ENCODE results near the gene ARSG. TPM values are rescaled to one million over a fixed set of nuclear protein-coding genes. Genes with fewer than 3 reads are reported as not detected.
A peak's percentile ranks its signal among the peaks of the same experiment; 100 is the strongest.
"Not testable (repeated sequence)": the region's sequence is repeated elsewhere in the genome, so short reads cannot be mapped to it uniquely, and the experiment has no call there.

ARSG gene
- polyA plus RNA-seq, 1 donor from 2014 or later: 16.9 TPM

- H3K79me2 ChIP-seq (replicated peaks; ENCODE audit: insufficient read depth, low read length): no peaks in the 10 kb centered on the region
- H3K9me2 ChIP-seq (ENCODE audit: insufficient read depth, low read length): no peaks in the 10 kb centered on the region
- H3K9ac ChIP-seq (ENCODE audit: low read length): no peak overlapping the region
- no peaks in the 10 kb centered on the region for H3F3A ChIP-seq (ENCODE audit: insufficient read depth, low read length, poor library complexity, severe bottlenecking)
- H2AFZ ChIP-seq (ENCODE audit: low read depth, low read length): no peak overlapping the region
- TF ChIP-seq CTCF (IDR thresholded peaks at IDR 0.05; ENCODE audit: poor library complexity, severe bottlenecking): no peak
- TF ChIP-seq, protein P1, sequence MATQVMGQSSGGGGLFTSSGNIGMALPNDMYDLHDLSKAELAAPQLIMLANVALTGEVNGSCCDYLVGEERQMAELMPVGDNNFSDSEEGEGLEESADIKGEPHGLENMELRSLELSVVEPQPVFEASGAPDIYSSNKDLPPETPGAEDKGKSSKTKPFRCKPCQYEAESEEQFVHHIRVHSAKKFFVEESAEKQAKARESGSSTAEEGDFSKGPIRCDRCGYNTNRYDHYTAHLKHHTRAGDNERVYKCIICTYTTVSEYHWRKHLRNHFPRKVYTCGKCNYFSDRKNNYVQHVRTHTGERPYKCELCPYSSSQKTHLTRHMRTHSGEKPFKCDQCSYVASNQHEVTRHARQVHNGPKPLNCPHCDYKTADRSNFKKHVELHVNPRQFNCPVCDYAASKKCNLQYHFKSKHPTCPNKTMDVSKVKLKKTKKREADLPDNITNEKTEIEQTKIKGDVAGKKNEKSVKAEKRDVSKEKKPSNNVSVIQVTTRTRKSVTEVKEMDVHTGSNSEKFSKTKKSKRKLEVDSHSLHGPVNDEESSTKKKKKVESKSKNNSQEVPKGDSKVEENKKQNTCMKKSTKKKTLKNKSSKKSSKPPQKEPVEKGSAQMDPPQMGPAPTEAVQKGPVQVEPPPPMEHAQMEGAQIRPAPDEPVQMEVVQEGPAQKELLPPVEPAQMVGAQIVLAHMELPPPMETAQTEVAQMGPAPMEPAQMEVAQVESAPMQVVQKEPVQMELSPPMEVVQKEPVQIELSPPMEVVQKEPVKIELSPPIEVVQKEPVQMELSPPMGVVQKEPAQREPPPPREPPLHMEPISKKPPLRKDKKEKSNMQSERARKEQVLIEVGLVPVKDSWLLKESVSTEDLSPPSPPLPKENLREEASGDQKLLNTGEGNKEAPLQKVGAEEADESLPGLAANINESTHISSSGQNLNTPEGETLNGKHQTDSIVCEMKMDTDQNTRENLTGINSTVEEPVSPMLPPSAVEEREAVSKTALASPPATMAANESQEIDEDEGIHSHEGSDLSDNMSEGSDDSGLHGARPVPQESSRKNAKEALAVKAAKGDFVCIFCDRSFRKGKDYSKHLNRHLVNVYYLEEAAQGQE (IDR thresholded peaks at IDR 0.05; ENCODE audit: borderline replicate concordance): no peak
- TF ChIP-seq TAF1 (IDR thresholded peaks at IDR 0.05; ENCODE audit: low read depth): no peak
- no peak for TF ChIP-seq SMC3 (conservative IDR thresholded peaks at IDR 0.05; ENCODE audit: poor library complexity)
- no peak for TF ChIP-seq POLR2AphosphoS5 (IDR thresholded peaks at IDR 0.05)
- TF ChIP-seq MXI1 (conservative IDR thresholded peaks at IDR 0.05; ENCODE audit: poor library complexity, severe bottlenecking): no peak
- TF ChIP-seq RAD21 (conservative IDR thresholded peaks at IDR 0.05): no peak
- no peak for TF ChIP-seq EZH2 (IDR thresholded peaks at IDR 0.05; ENCODE audit: borderline replicate concordance, insufficient read depth, low read length, poor library complexity, severe bottlenecking)
- TF ChIP-seq EP300 (conservative IDR thresholded peaks at IDR 0.05; ENCODE audit: poor library complexity, severe bottlenecking): no peak
- H3K27ac ChIP-seq (ENCODE audit: low read length): peak overlapping the region; percentile 86
- H3K4me3 ChIP-seq (ENCODE audit: low read length): peak overlapping the region; percentile 91
- no peaks in the 10 kb centered on the region for H4K20me1 ChIP-seq (ENCODE audit: insufficient read depth)
- no peaks in the 10 kb centered on the region for H3K9me3 ChIP-seq (ENCODE audit: low read length)
- H3K36me3 ChIP-seq (ENCODE audit: insufficient read depth, low read length): no peaks in the 10 kb centered on the region
- peak overlapping the region; percentile 75 for H3K4me2 ChIP-seq (ENCODE audit: low read length)
- no peaks in the 10 kb centered on the region for H3K27me3 ChIP-seq (ENCODE audit: insufficient read depth, low read depth, low read length)
Measured at GRCh38 chr17:68248891-68249290, 42.4 kb upstream of the ARSG start.

DNA sequence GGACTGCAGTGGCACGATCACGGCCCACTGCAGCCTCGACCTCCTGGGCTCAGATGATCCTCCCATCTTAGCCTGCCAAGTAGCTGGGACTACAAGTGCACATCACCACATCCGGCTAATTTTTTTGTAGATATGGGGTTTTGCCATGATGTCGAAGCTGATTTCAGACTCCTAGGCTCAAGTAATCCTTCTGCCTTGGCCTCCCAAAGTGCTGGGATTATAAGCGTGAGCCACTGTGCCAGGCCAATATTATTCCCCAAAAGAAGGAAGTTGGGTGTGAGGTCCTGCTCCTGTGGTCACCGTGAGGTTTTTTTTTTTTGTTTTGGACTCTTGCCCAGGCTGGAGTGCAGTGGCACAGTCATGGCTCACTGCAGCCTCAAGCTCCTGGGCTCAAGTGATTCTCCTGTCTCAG is 41.9 kb upstream of the ARSG start:
- no peak for TF ChIP-seq SMC3 (conservative IDR thresholded peaks at IDR 0.05; ENCODE audit: poor library complexity)
- no peak for TF ChIP-seq RAD21 (conservative IDR thresholded peaks at IDR 0.05)
- TF ChIP-seq, protein P1 (IDR thresholded peaks at IDR 0.05; ENCODE audit: borderline replicate concordance): no peak
- TF ChIP-seq EP300 (conservative IDR thresholded peaks at IDR 0.05; ENCODE audit: poor library complexity, severe bottlenecking): no peak
- no peak for TF ChIP-seq POLR2AphosphoS5 (IDR thresholded peaks at IDR 0.05)
- TF ChIP-seq MXI1 (conservative IDR thresholded peaks at IDR 0.05; ENCODE audit: poor library complexity, severe bottlenecking): no peak
- TF ChIP-seq CTCF (IDR thresholded peaks at IDR 0.05; ENCODE audit: poor library complexity, severe bottlenecking): no peak
- no peak for TF ChIP-seq TAF1 (IDR thresholded peaks at IDR 0.05; ENCODE audit: low read depth)
- no peak for TF ChIP-seq EZH2 (IDR thresholded peaks at IDR 0.05; ENCODE audit: borderline replicate concordance, insufficient read depth, low read length, poor library complexity, severe bottlenecking)
- no peak overlapping the region for H2AFZ ChIP-seq (ENCODE audit: low read depth, low read length)
- no peaks in the 10 kb centered on the region for H4K20me1 ChIP-seq (ENCODE audit: insufficient read depth)
- no peaks in the 10 kb centered on the region for H3K27me3 ChIP-seq (ENCODE audit: insufficient read depth, low read depth, low read length)
- H3K4me3 ChIP-seq (ENCODE audit: low read length): peak overlapping the region; percentile 91
- H3K27ac ChIP-seq (ENCODE audit: low read length): no peak overlapping the region
- H3K9me2 ChIP-seq (ENCODE audit: insufficient read depth, low read length): no peaks in the 10 kb centered on the region
- no peaks in the 10 kb centered on the region for H3K9me3 ChIP-seq (ENCODE audit: low read length)
- H3F3A ChIP-seq (ENCODE audit: insufficient read depth, low read length, poor library complexity, severe bottlenecking): no peaks in the 10 kb centered on the region
- no peaks in the 10 kb centered on the region for H3K79me2 ChIP-seq (replicated peaks; ENCODE audit: insufficient read depth, low read length)
- no peak overlapping the region for H3K9ac ChIP-seq (ENCODE audit: low read length)
- H3K36me3 ChIP-seq (ENCODE audit: insufficient read depth, low read length): no peaks in the 10 kb centered on the region
- no peak overlapping the region for H3K4me2 ChIP-seq (ENCODE audit: low read length)

- not testable (repeated sequence) for H3K27ac ChIP-seq (ENCODE audit: low read length); H3K36me3 ChIP-seq (ENCODE audit: insufficient read depth, low read length)
Measured at GRCh38 chr17:68253426-68253825, 37.9 kb upstream of the ARSG start.

More at GRCh38 chr17:68253426-68253825, 37.9 kb upstream of the ARSG start:
- H3K9me3 ChIP-seq (ENCODE audit: low read length); H3K27me3 ChIP-seq (ENCODE audit: insufficient read depth, low read depth, low read length); H3K9ac ChIP-seq (ENCODE audit: low read length); H4K20me1 ChIP-seq (ENCODE audit: insufficient read depth); H3K79me2 ChIP-seq (replicated peaks; ENCODE audit: insufficient read depth, low read length); H3F3A ChIP-seq (ENCODE audit: insufficient read depth, low read length, poor library complexity, severe bottlenecking); H3K4me2 ChIP-seq (ENCODE audit: low read length); H3K9me2 ChIP-seq (ENCODE audit: insufficient read depth, low read length); H2AFZ ChIP-seq (ENCODE audit: low read depth, low read length); H3K4me3 ChIP-seq (ENCODE audit: low read length): not testable (repeated sequence)
